Measurements from ENCODE around the gene TMED1. TPM values are rescaled to one million over a fixed set of nuclear protein-coding genes. Genes with fewer than 3 reads are reported as not detected.
"Not testable (repeated sequence)": the region's sequence is repeated elsewhere in the genome, so short reads cannot be mapped to it uniquely, and the experiment has no call there.

Gene TMED1
- total RNA-seq: 10 to 100 TPM; 17.6 to 20.2 TPM

- peak; percentile 92 for ATAC-seq (replicated peaks)
- Mint-ChIP-seq H3K27ac (peak within 1 kb of the TSS; percentile 99), H3K4me3 (peak within 1 kb of the TSS; percentile 95), H3K36me3 (ENCODE audit: low read depth) (peaks cover 28% of the 10 kb centered on the region), H3K4me1 (peaks cover 6% of the 10 kb centered on the region), H3K9me3 (peaks cover 4% of the 10 kb centered on the region), H3K27me3 (no peaks in the 10 kb centered on the region)
These were observed at the start of gene TMED1 for GRCh38 chr19:10835754-10836478. TSS of gene TMED1 (minus strand) at chr19:10836212. CDS start at chr19:10836191, 21 bp downstream.

DNA sequence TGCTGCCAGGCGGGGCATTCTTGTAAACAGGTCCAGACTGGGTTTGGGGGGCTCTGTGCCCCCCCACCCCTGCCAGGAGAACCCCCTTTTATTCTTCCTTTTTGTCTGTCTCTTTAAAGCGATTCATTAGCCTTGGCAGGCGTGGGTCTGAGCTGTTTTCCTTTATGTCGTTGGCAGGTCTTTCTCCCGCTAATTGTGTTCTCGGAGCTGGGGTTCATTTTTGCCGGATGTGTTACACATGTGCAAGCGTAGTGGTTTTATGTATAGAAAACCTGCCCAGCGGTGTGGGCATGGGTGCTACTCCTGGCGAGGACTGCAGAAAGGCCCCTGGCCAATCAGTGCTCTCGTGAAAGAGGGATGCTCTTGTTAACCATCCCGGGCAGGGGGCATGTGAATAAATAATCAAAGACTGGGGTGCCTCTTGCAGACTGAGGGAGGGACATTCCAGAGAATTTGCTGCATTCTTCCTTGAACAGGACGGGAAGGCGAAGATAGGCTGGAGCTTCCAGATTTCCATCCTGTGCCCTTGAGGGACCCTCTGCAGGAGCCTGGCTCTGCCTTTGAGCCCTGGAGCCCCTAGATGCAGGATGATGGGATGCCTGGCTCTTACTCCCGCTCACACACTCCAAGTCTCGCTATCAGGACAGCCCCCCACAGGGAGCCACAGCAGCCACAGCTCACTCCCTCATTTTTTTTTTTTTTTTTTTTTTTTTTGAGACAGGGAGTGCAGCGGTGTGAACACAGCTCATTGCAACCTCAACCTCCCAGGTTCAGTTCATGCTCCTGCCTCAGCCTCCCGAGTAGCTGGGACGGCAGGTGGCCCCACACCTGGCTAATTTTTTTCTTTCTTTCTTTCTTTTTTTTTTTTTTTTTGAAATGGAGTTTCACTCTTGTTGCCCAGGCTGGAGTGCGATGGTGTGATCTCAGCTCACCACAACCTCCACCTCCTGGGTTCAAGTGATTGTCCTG, 49.5 kb upstream of the TMED1 start:
- no peak for ATAC-seq (replicated peaks)
- Mint-ChIP-seq H3K4me1 (no peaks in the 10 kb centered on the region), H3K9me3 (no peaks in the 10 kb centered on the region), H3K27ac (no peak overlapping the region), H3K27me3 (no peaks in the 10 kb centered on the region), H3K4me3 (no peak overlapping the region), H3K36me3 (ENCODE audit: low read depth) (no peaks in the 10 kb centered on the region)

DNA sequence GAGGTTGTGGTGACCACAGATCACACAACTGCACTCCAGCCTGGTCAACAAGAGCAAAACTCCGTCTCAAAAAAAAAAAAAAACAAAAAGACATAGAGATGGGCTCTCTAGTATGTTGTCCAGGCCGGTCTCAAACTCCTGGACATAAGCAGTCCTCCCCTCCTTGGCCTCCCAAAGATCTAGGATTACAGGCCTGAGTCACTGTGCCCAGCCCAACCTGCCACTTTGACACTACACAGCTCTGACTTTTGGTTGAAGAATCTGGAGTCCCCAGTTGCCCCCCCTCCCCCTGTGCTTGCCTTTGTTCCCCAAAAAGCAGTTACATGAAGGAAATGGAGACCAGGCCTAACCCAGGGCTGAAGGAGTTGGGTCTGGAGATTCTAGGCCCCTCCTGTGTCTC, 48.3 kb upstream of the TMED1 start:
- Mint-ChIP-seq H3K27ac (no peak overlapping the region), H3K36me3 (ENCODE audit: low read depth) (no peaks in the 10 kb centered on the region), H3K4me1 (peaks cover 2% of the 10 kb centered on the region), H3K4me3 (no peak overlapping the region), H3K27me3 (no peaks in the 10 kb centered on the region), H3K9me3 (no peaks in the 10 kb centered on the region)
- no peak for ATAC-seq (replicated peaks)

DNA sequence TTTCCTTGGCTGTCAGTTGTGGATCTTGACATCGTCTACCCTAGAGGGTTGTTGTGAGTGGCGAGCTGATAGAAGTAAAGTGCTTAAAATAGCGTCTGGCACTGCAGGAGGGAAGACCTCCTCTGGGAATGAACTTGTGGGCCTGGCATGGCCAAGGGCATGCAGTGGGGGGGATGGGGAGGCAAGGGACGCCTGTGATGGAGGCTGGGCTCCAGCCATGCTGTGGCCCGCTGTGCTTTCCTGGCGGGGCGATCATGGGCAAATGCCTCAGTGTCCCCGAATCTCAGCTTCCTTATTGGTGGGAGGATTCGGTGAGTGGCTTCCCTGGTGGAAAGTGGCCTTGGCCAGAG, 46.1 kb upstream of the TMED1 start:
- Mint-ChIP-seq H3K9me3 (no peaks in the 10 kb centered on the region), H3K4me3 (no peak overlapping the region), H3K27me3 (no peaks in the 10 kb centered on the region), H3K4me1 (peaks cover 12% of the 10 kb centered on the region), H3K27ac (no peak overlapping the region), H3K36me3 (ENCODE audit: low read depth) (no peaks in the 10 kb centered on the region)
- ATAC-seq (replicated peaks): no peak

DNA sequence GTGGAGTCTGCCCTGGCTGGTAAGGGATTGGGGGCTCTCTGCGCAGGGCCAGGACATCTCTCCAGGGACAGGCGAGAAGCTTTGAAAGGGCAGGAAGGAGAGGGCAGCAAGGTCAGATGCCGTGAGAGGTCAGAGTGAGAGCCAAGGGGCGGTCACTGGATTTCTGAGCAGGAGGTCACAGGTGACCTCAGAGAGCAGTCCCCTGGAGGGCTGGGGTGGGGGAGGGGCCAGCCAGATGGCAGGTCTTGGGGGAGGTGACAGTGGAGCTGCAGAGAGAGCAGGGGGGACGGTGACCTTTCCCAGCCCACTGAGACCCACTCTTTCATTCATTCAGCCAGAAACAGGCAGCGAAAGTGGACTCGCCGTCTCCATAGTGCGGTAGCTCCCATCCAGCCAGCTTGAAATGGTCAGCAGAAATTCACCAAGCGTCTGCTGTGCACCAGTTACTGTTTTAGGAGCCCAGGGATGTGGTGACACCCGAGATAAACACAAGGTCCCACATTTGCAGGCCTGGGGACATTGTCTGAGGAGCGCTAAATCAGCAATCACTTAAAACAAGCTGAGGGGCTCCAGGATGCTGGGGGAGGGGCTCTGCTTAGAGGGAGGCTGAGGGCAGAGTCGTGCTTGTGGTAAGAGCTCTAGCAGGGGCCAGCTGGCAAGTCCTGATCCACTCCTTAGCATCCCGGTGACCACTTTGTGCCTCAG, 45.5 kb upstream of the TMED1 start:
- Mint-ChIP-seq H3K27ac (no peak overlapping the region), H3K4me3 (no peak overlapping the region), H3K4me1 (peaks cover 17% of the 10 kb centered on the region), H3K9me3 (no peaks in the 10 kb centered on the region), H3K36me3 (ENCODE audit: low read depth) (no peaks in the 10 kb centered on the region), H3K27me3 (no peaks in the 10 kb centered on the region)
- no peak for ATAC-seq (replicated peaks)

- Mint-ChIP-seq H3K27ac (peak overlapping the region; percentile 83), H3K4me1 (peaks cover 17% of the 10 kb centered on the region), H3K27me3 (no peaks in the 10 kb centered on the region), H3K4me3 (peak overlapping the region; percentile 65), H3K9me3 (no peaks in the 10 kb centered on the region), H3K36me3 (ENCODE audit: low read depth) (no peaks in the 10 kb centered on the region)
- ATAC-seq (replicated peaks): peak; percentile 13
These were observed 42.2 kb upstream of the TMED1 start for GRCh38 chr19:10878253-10878652.

- H3K36me3 Mint-ChIP-seq (ENCODE audit: low read depth); H3K27me3 Mint-ChIP-seq; H3K9me3 Mint-ChIP-seq; ATAC-seq (replicated peaks): not testable (repeated sequence)
- H3K4me3 Mint-ChIP-seq: peak overlapping the region; percentile 65
- H3K4me1 Mint-ChIP-seq: peaks cover 20% of the 10 kb centered on the region
- H3K27ac Mint-ChIP-seq: peak overlapping the region; percentile 83
These were observed 41.6 kb upstream of the TMED1 start for GRCh38 chr19:10877608-10878007.

DNA sequence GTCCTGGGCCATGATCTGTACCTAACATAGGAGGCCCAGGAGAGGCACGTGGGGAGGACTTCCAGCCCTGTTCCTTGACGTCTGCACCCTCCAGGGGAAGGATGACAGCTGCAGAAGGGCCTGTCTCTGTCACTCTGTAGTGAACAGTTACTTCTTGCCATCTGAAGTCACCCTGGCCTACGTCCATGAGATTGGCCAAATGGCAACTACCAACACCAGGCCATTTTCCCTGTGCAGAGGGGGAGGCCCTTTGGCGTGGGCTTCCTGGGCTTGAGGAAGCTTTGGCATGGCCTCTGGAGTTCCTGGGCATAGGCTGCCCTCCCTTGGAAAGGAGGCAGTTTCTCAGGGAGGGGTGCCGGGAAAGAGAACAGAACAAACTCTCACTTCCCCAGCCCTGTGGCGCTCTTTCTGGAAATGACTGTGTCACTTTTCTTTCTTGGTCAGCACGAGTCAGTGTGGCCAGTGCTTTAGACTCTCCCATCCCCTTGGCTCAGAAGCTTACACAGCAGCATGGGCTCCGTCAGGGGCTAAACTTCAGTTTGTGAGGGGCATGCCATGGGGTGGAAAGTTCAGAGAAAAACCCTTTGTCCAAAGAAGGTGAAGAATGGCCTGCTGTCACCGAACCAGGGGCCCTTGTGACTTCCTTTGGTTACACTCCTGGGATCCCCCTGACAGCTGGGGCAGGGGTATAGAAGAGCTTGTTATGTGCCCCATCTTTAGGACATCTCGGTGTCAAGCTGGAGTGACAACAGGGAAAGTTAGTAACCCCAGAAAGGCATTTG, 40.6 kb upstream of the TMED1 start:
- no peaks in the 10 kb centered on the region for H3K9me3 Mint-ChIP-seq
- peak; percentile 65 for ATAC-seq (replicated peaks)
- peak overlapping the region; percentile 58 for H3K27ac Mint-ChIP-seq
- H3K4me3 Mint-ChIP-seq: peak overlapping the region; percentile 45
- H3K4me1 Mint-ChIP-seq: peaks cover 23% of the 10 kb centered on the region
- H3K27me3 Mint-ChIP-seq: no peaks in the 10 kb centered on the region
- peaks cover 10% of the 10 kb centered on the region for H3K36me3 Mint-ChIP-seq (ENCODE audit: low read depth)

- H3K9me3 Mint-ChIP-seq: no peaks in the 10 kb centered on the region
- H3K4me1 Mint-ChIP-seq: peaks cover 22% of the 10 kb centered on the region
- no peaks in the 10 kb centered on the region for H3K27me3 Mint-ChIP-seq
- H3K4me3 Mint-ChIP-seq: peak overlapping the region; percentile 37
- peaks cover 10% of the 10 kb centered on the region for H3K36me3 Mint-ChIP-seq (ENCODE audit: low read depth)
- no peak overlapping the region for H3K27ac Mint-ChIP-seq
- no peak for ATAC-seq (replicated peaks)
These were observed 38.0 kb upstream of the TMED1 start for GRCh38 chr19:10874024-10874423.

DNA sequence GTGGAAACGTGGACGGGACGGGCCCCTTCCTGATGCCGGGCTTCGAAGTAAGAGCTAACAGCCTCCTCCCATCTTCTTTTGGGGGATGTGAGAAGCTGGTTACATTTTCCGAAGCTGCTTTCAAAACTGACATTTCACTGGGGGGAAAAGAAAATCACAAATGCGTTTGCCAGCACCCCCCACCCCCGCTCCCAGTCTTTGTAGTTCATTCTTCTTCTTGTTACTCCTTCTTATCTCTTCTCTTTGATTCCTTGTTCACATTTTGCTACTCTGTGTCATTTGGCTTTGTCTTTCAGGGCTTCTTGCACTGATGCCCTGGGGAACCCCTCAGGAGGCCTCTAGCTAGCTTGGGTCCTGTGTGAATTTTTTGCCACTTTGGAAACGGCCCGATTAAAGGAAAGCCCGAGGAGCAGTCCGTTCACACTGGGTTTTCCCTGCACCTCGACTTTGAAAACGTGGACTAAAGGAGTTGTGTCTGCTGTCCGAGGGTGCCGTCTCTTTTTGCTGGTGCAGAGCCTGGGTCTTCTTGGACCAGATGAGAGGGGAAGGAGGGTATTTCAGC, 36.6 kb upstream of the TMED1 start:
- Mint-ChIP-seq H3K4me3 (peak overlapping the region; percentile 91), H3K36me3 (ENCODE audit: low read depth) (peaks cover 10% of the 10 kb centered on the region), H3K9me3 (no peaks in the 10 kb centered on the region), H3K27me3 (no peaks in the 10 kb centered on the region), H3K27ac (peak overlapping the region; percentile 87), H3K4me1 (peaks cover 19% of the 10 kb centered on the region)
- no peak for ATAC-seq (replicated peaks)

- no peak for ATAC-seq (replicated peaks)
- peaks cover 10% of the 10 kb centered on the region for H3K36me3 Mint-ChIP-seq (ENCODE audit: low read depth)
- H3K4me1 Mint-ChIP-seq: peaks cover 16% of the 10 kb centered on the region
- H3K4me3 Mint-ChIP-seq: peak overlapping the region; percentile 91
- no peaks in the 10 kb centered on the region for H3K9me3 Mint-ChIP-seq
- H3K27me3 Mint-ChIP-seq: no peaks in the 10 kb centered on the region
- H3K27ac Mint-ChIP-seq: peak overlapping the region; percentile 87
These were observed 35.9 kb upstream of the TMED1 start for GRCh38 chr19:10871711-10872545.

- no peaks in the 10 kb centered on the region for H3K9me3 Mint-ChIP-seq
- no peaks in the 10 kb centered on the region for H3K27me3 Mint-ChIP-seq
- peaks cover 13% of the 10 kb centered on the region for H3K4me1 Mint-ChIP-seq
- peak within 1 kb of the TSS; percentile 91 for H3K27ac Mint-ChIP-seq
- peak; percentile 89 for ATAC-seq (replicated peaks)
- H3K4me3 Mint-ChIP-seq: peak within 1 kb of the TSS; percentile 91
- H3K36me3 Mint-ChIP-seq (ENCODE audit: low read depth): peaks cover 10% of the 10 kb centered on the region
These were observed 35.1 kb upstream of the TMED1 start, which contains the start of gene CARM1 for GRCh38 chr19:10870955-10871603. TSS of gene CARM1 (plus strand) at chr19:10871553. CDS start at chr19:10871703, 150 bp downstream.

Measured in activated T-helper 17 cell treated with anti-CD3 and anti-CD28 coated beads, Interleukin-2, amount 50 U/mL, for 72 hours (primary cell).